Cardiac muscle cell (in vitro differentiated cells and primary cell): ENCODE results near the gene P3H1. TPM values are rescaled to one million over a fixed set of nuclear protein-coding genes. Genes with fewer than 3 reads are reported as not detected.
A peak's percentile ranks its signal among the peaks of the same experiment; 100 is the strongest.

ENCODE experiments used
- DNase-seq, 2 donors: peaks; one replicate each; pipeline versions ENCODE4 v3.0.0 to v3.0.0-alpha.2; 2010 to 2017; ENCODE audit warnings: low read depth in 1 of 2, low spot score in 1 of 2
- H3K27ac ChIP-seq: fragments of 200-600 bp; sonication (generic); 2 replicates; pipeline ENCODE4 v1.5.1; 2016
- H3K27me3 ChIP-seq: fragments of 200-600 bp; sonication (generic); 2 replicates; pipeline ENCODE4 v1.6.0; 2016; ENCODE audit warnings: control low read depth
- H3K36me3 ChIP-seq: fragments of 200-600 bp; sonication (generic); 2 replicates; pipeline ENCODE4 v1.5.1; 2016; ENCODE audit warnings: control low read depth
- H3K4me1 ChIP-seq: fragments of 200-600 bp; sonication (generic); 2 replicates; pipeline ENCODE4 v1.8.1; 2017; ENCODE audit warnings: low read depth, mild to moderate bottlenecking, mixed run types
- H3K4me3 ChIP-seq: fragments of 200-600 bp; sonication (generic); 2 replicates; pipeline ENCODE4 v1.5.1; 2016; ENCODE audit warnings: mild to moderate bottlenecking
- H3K9me3 ChIP-seq: fragments of 200-600 bp; sonication (generic); 2 replicates; pipeline ENCODE4 v1.5.1; 2017; ENCODE audit warnings: low read depth, mild to moderate bottlenecking, control low read depth
- polyA plus RNA-seq: library from polyadenylated mRNA; unstranded; fragments of >200 nt; fragmentation: Nextera tagmentation; extraction: Ambion mirVana; gene quantifications from 2 replicates; pipeline ENCODE4 v1.2.1, GENCODE V29; 2016
- total RNA-seq: library from RNA; depleted of rRNA; stranded (reverse); fragments of >200 nt; gene quantifications from 2 replicates; pipeline ENCODE4 v1.2.3, GENCODE V29; 2016
- TF ChIP-seq, protein P1 (sequence below): IDR thresholded peaks from 2 replicates; pipeline ENCODE4 v1.5.1; 2012; ENCODE audit warnings: low read depth, mild to moderate bottlenecking, low read length

P3H1 gene
- total and polyA plus RNA-seq, 2 experiments from 2014 or later: 56.1 to 65.4 TPM

DNA sequence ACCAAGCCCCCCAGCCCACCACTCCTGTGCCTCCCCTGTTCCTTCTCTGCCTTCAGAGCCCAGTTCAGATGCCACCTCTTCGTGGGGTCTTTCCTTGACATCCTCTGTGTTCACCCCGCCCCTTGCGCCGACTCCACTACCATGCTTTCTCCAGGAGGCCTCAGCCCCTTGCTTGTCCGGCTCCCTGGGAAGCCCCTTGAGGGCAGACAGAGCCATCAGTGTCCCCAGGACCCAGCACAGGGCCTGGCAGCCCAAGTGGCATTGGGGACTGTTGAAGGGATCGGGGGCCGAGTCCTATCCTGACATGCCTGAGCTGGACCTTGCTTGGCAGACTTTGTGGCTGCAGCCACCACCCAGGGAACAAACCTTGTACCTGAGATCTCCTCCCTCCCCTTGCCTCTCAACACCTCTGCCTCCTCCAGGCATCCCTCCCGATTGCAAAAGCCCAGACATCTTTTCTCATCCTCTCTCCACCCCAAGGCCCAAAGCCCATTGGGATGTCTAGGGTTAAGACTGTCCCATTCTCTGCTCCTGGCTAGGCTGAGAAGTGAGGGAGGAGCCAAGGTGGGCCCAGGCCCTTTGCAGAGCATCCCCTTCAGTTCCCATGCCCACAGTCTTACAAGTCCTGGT, 30.1 kb downstream of the P3H1 start:
- no peak for DNase-seq
- no peaks in the 10 kb centered on the region for H3K9me3 ChIP-seq
- H3K4me1 ChIP-seq: peaks cover 14% of the 10 kb centered on the region
- no peaks in the 10 kb centered on the region for H3K36me3 ChIP-seq
- H3K27ac ChIP-seq: no peak overlapping the region
- TF ChIP-seq, protein P1, sequence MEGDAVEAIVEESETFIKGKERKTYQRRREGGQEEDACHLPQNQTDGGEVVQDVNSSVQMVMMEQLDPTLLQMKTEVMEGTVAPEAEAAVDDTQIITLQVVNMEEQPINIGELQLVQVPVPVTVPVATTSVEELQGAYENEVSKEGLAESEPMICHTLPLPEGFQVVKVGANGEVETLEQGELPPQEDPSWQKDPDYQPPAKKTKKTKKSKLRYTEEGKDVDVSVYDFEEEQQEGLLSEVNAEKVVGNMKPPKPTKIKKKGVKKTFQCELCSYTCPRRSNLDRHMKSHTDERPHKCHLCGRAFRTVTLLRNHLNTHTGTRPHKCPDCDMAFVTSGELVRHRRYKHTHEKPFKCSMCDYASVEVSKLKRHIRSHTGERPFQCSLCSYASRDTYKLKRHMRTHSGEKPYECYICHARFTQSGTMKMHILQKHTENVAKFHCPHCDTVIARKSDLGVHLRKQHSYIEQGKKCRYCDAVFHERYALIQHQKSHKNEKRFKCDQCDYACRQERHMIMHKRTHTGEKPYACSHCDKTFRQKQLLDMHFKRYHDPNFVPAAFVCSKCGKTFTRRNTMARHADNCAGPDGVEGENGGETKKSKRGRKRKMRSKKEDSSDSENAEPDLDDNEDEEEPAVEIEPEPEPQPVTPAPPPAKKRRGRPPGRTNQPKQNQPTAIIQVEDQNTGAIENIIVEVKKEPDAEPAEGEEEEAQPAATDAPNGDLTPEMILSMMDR: no peak
- H3K27me3 ChIP-seq: no peaks in the 10 kb centered on the region
- H3K4me3 ChIP-seq: no peak overlapping the region

DNA sequence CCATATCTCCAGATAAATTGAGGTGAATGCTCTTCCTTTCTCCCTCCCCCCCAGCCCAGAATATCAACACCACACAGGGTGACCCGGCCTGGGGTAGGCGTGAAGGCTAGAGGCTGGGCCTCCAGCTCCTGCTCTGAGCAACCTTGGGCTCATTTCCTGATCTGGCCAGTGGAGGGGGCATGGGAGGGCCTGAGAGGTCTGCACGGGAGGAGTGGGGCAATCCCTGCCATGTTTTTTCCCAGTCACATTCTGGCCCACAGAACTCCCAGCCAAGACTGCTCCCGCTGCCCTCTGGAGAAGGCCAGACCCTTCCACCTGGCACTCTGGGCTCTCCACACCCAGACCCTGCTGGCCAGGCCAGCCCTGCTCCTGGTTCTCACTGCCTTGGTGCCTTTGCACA, 30.7 kb downstream of the P3H1 start:
- Histone ChIP-seq H3K36me3 (no peaks in the 10 kb centered on the region), H3K4me1 (peaks cover 14% of the 10 kb centered on the region), H3K4me3 (no peak overlapping the region), H3K9me3 (no peaks in the 10 kb centered on the region), H3K27ac (no peak overlapping the region), H3K27me3 (no peaks in the 10 kb centered on the region)
- TF ChIP-seq, protein P1: peak; percentile 47
- peak in 1 of 2 donors; percentile 39 for DNase-seq

DNA sequence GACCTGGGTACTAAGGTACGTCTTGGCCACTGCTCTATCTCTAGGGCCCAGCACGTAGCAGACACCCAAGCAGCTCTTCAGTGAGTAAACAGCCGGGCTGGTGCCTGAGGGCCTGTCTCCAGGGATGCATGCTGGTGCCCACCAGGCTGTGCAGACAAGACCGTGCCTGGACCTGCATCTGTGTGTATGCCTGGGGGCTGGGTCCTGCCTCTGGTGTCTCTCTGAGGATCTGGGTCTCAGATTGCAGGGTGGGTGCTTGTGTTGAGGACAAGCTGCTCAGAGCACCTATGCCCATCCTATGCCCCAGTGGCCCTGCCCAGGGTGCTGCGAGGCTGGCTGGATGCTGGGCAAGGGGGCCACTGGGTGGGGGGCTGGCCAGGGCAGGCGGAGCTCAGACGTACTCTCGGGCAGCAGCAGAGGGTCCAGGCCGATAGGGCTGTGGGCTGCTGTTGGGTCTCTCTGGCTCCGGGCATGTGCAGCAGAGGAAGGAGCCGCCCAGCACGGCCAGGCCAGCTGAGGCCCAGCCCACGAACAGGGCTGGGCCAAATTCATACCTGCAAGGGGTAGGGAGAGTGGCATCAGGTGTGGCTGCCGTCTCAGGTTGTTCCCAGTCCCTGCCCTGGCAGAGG, 31.2 kb downstream of the P3H1 start:
- no peak overlapping the region for H3K4me3 ChIP-seq
- no peaks in the 10 kb centered on the region for H3K36me3 ChIP-seq
- H3K9me3 ChIP-seq: no peaks in the 10 kb centered on the region
- H3K4me1 ChIP-seq: peaks cover 10% of the 10 kb centered on the region
- no peak overlapping the region for H3K27ac ChIP-seq
- no peak for DNase-seq
- TF ChIP-seq, protein P1: no peak
- no peaks in the 10 kb centered on the region for H3K27me3 ChIP-seq

DNA sequence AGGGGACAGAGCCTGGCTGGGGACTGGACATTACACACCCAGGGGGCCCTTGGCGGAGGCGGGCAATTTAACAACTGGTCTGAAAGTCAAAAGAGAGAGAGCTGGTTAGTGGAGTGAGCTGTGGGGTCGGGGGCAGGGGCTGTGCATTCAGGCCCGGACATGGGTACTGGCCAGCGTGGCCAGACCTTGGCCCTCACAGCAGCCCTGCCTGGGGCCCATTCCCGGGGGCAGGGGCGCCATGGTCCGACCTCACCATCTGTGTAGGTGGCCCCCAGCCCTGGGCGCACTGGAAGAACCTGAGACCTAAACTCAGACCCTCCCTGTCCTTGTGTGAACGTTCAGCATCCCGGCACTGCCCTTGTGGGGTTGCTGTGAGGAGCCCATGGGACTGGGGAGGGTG, 31.8 kb downstream of the P3H1 start:
- Histone ChIP-seq H3K36me3 (no peaks in the 10 kb centered on the region), H3K4me1 (peaks cover 6% of the 10 kb centered on the region), H3K27me3 (no peaks in the 10 kb centered on the region), H3K9me3 (no peaks in the 10 kb centered on the region), H3K27ac (no peak overlapping the region), H3K4me3 (no peak overlapping the region)
- TF ChIP-seq, protein P1: no peak
- no peak for DNase-seq

DNA sequence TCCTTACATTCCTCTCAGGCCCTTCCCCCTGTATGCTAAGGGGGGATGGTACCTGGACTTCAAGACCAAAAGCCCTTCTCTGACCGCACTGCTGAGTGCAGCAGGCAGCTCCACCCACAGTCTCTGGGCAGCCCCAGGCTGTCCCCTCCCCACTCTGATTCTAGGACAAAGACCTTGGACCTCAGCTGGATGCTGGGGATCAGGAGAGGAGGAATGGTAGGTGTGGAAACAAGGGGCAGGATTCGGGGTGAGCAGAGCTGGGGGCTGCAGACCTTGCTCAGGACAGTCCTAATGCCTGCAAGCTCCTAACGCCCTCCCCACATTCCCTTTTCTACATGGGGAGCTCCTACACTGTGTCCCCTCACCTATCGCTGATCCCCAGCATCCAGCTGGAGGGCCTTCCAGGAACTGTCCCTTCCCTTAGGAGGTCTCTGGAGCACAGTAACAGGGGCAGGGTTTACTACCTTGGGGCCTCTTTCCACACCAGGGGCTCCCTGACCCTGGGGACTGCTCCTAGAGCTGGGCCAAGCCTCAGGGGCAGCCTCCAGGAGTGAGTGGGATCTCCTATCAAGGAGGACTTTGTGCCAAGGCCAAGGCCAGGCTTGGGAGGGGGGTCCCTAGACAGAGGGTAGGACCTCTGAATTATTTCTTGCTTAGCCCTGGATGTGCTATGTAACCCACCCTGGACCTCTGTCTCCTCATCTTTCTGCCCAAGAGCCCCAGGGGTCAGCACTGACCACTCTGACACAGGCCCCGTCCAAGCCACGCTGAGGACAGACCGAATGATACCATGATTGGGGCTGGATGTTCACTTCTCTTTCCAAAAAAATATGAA, 32.4 kb downstream of the P3H1 start:
- Histone ChIP-seq H3K9me3 (no peaks in the 10 kb centered on the region), H3K27me3 (no peaks in the 10 kb centered on the region), H3K4me1 (peaks cover under 1% of the 10 kb centered on the region), H3K27ac (no peak overlapping the region), H3K36me3 (no peaks in the 10 kb centered on the region), H3K4me3 (no peak overlapping the region)
- TF ChIP-seq, protein P1: no peak
- DNase-seq: no peak
